CD4-positive, alpha-beta T cell (primary cell): Measurements from ENCODE around the gene C1QTNF6. TPM values are rescaled to one million over a fixed set of nuclear protein-coding genes. Genes with fewer than 3 reads are reported as not detected.

ENCODE experiments used
- ATAC-seq: fragments of 200-7000 bp; cut with Tn5 transposase; one replicate; pipeline ENCODE4 v1.10.0; 2022; ENCODE audit warnings: mild to moderate bottlenecking; ENCODE audit not compliant: poor library complexity
- CTCF ChIA-PET: fragments of 350-600 bp; sonication (Branson Sonifier 250); formaldehyde crosslinking; loops from one replicate; lab custom pipeline; 2021; ENCODE audit warnings: antibody characterized with exemption, inconsistent platforms; lab: Charles Lee
- POLR2A ChIA-PET: fragments of 350-600 bp; sonication (Branson Sonifier 250); formaldehyde crosslinking; loops from one replicate; lab custom pipeline; 2021; ENCODE audit warnings: antibody characterized with exemption, inconsistent platforms; lab: Charles Lee
- DNase-seq, 14 experiments: peaks; one replicate each; pipeline ENCODE4 v3.0.0-alpha.2; 2013 to 2020; ENCODE audit warnings: mixed read lengths in 2 of 14
- H3K27ac ChIP-seq, 2 donors: one replicate each; pipeline versions ENCODE4 v1.5.1 to v1.7.0; 2013; ENCODE audit warnings: low read length in 2 of 2, low read depth in 1 of 2, mild to moderate bottlenecking in 1 of 2
- H3K27me3 ChIP-seq, 2 experiments: 1 replicate in 1 of 2; 2 replicates in 1 of 2; pipeline versions ENCODE4 v1.6.1 to v1.7.0; 2013; ENCODE audit warnings: low read length in 2 of 2, control low read depth in 1 of 2, mild to moderate bottlenecking in 1 of 2, moderate library complexity in 1 of 2; ENCODE audit not compliant: insufficient read depth in 2 of 2, control insufficient read depth in 1 of 2
- H3K36me3 ChIP-seq: one replicate; pipeline ENCODE4 v1.6.1; 2013; ENCODE audit warnings: low read length, control low read depth; ENCODE audit not compliant: insufficient read depth
- H3K4me1 ChIP-seq: one replicate; pipeline ENCODE4 v1.6.1; 2013; ENCODE audit warnings: low read length, control low read depth; ENCODE audit not compliant: insufficient read depth
- H3K4me3 ChIP-seq: one replicate; pipeline ENCODE4 v1.5.1; 2013; ENCODE audit warnings: mild to moderate bottlenecking, low read length, moderate library complexity
- H3K9me3 ChIP-seq, 2 experiments: 1 replicate in 1 of 2; 2 replicates in 1 of 2; pipeline versions ENCODE4 v1.6.1 to v1.7.0; 2013; ENCODE audit warnings: low read length in 2 of 2, mild to moderate bottlenecking in 2 of 2, control low read depth in 1 of 2, moderate library complexity in 1 of 2; ENCODE audit not compliant: control insufficient read depth in 1 of 2, insufficient read depth in 1 of 2
- H3K27ac Mint-ChIP-seq: one replicate; pipeline ENCODE4 v1.8.0; 2020; ENCODE audit warnings: mixed read lengths
- H3K27me3 Mint-ChIP-seq: one replicate; pipeline ENCODE4 v1.8.0; 2021; ENCODE audit warnings: mixed read lengths
- H3K36me3 Mint-ChIP-seq: one replicate; pipeline ENCODE4 v1.8.0; 2021; ENCODE audit warnings: low read depth, mixed read lengths
- H3K4me1 Mint-ChIP-seq: one replicate; pipeline ENCODE4 v1.8.0; 2021; ENCODE audit warnings: low read depth, mixed read lengths
- H3K4me3 Mint-ChIP-seq: one replicate; pipeline ENCODE4 v1.8.0; 2020; ENCODE audit warnings: mild to moderate bottlenecking, mixed read lengths
- H3K9me3 Mint-ChIP-seq: one replicate; pipeline ENCODE4 v1.8.0; 2020; ENCODE audit warnings: mixed read lengths
- intact Hi-C, 2 experiments: fragments of 100-400 bp; cut with DNase I in 1 of 2; cut with micrococcal nuclease in 1 of 2; formaldehyde crosslinking; loops; one replicate each; pipeline versions ENCODE4 v1.15.1 to v1.9.0; 2023 to 2025; cut with DNase I, micrococcal nuclease
- total RNA-seq, 174 experiments: library from RNA in 2 of 174; stranded (reverse) in 2 of 174; gene quantifications; one replicate each; pipeline ENCODE4 v1.2.3 and lab custom pipeline; 2021 to 2026
- TF ChIP-seq, protein P1 (sequence below): fragments of 200-600 bp; IDR thresholded peaks from one replicate; pipeline ENCODE4 v1.8.0; 2022; ENCODE audit warnings: antibody characterized with exemption, mild to moderate bottlenecking

C1QTNF6 gene
- total RNA-seq, 2 experiments from 2014 or later = 11.9 to 12.1 TPM

DNA sequence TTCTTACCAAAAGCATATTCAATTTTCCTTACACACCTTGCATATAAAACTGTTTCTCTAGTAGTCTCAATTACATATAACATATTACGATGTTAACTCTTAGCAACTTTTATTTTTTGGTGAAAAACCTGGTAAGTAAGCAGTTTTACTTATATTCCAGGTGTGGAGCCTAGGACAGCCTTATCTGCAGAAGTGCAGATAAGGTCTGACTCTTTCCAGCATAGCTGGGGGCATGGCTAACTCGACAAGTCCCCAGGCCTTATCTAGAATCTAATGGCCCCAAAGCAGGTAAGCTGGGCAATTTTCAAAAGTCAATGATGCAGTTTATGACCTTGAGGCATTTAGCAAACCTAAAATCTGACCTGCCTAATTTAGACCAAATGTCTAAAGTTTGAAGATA lies 4.2 kb upstream of the C1QTNF6 start:
- DNase-seq (no peak), ATAC-seq (no peak)
- intact Hi-C loops = loop anchor here (10.0 kb wide), 2 partner anchors 337 to 417 kb away; partner anchors contain the start of gene IFT27 (in 1 of the 2)
- peaks cover 59% of the 10 kb centered on the region for H3K4me1 Mint-ChIP-seq
- Histone ChIP-seq H3K27ac (no peak overlapping the region), H3K27me3 (no peaks in the 10 kb centered on the region), H3K4me3 (no peak overlapping the region), H3K36me3 (no peaks in the 10 kb centered on the region), H3K4me1 (peaks cover 54% of the 10 kb centered on the region), H3K9me3 (no peaks in the 10 kb centered on the region)
- TF ChIP-seq, protein P1, sequence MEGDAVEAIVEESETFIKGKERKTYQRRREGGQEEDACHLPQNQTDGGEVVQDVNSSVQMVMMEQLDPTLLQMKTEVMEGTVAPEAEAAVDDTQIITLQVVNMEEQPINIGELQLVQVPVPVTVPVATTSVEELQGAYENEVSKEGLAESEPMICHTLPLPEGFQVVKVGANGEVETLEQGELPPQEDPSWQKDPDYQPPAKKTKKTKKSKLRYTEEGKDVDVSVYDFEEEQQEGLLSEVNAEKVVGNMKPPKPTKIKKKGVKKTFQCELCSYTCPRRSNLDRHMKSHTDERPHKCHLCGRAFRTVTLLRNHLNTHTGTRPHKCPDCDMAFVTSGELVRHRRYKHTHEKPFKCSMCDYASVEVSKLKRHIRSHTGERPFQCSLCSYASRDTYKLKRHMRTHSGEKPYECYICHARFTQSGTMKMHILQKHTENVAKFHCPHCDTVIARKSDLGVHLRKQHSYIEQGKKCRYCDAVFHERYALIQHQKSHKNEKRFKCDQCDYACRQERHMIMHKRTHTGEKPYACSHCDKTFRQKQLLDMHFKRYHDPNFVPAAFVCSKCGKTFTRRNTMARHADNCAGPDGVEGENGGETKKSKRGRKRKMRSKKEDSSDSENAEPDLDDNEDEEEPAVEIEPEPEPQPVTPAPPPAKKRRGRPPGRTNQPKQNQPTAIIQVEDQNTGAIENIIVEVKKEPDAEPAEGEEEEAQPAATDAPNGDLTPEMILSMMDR = no peak
- no peaks in the 10 kb centered on the region for H3K27me3 Mint-ChIP-seq
- POLR2A ChIA-PET = interaction anchor here (1.7 to 2.5 kb wide), 2 partner anchors 43 to 113 kb away, joined by 4 to 9 read pairs; partner anchors contain the start of gene IL2RB
- H3K36me3 Mint-ChIP-seq = no peaks in the 10 kb centered on the region
- H3K4me3 Mint-ChIP-seq = no peak overlapping the region
- peak overlapping the region; percentile 100 for H3K27ac Mint-ChIP-seq
- H3K9me3 Mint-ChIP-seq = no peaks in the 10 kb centered on the region
- CTCF ChIA-PET = interaction anchor here (1.2 to 2.6 kb wide), 3 partner anchors 8 to 68 kb away, joined by 3 to 11 read pairs (median 4); no protein-coding TSS in a partner anchor

DNA sequence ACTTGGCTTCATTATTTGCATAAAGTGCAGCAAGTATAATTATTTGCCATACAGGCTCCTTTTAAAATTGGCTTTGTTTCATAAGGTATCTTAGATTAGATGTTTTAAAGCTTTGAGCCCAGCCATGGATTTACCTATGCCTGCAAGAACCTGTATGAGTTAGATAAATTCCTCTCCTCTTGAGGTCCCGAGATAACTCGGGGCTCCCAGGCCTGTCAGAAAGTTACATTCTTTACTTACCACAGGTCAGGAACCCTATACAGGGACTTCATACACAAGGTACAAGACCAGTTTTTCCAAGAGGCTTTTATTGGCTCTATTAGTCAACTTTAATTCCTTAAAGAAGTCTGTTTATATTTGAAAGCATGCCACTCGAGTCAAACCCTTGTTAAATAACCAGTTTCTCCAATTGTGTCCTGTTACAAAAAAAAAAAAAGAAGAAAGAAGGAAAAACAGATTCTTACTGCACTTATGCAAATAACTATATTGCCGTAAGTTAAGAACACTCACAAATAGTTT lies 2.3 kb upstream of the C1QTNF6 start:
- POLR2A ChIA-PET = no interaction called here
- Mint-ChIP-seq H3K4me3 (no peak overlapping the region), H3K4me1 (peaks cover 60% of the 10 kb centered on the region), H3K27me3 (no peaks in the 10 kb centered on the region), H3K9me3 (no peaks in the 10 kb centered on the region), H3K27ac (no peak overlapping the region), H3K36me3 (peaks cover 5% of the 10 kb centered on the region)
- H3K9me3 ChIP-seq = no peaks in the 10 kb centered on the region
- no peaks in the 10 kb centered on the region for H3K27me3 ChIP-seq
- H3K4me3 ChIP-seq = no peak overlapping the region
- DNase-seq = no peak
- TF ChIP-seq, protein P1 = no peak
- intact Hi-C loops = loop anchor here (10.0 kb wide), 2 partner anchors 336 to 416 kb away; partner anchors contain the start of gene IFT27 (in 1 of the 2)
- H3K27ac ChIP-seq = no peak overlapping the region
- ATAC-seq = no peak
- CTCF ChIA-PET = no interaction called here
- no peaks in the 10 kb centered on the region for H3K36me3 ChIP-seq
- H3K4me1 ChIP-seq = peaks cover 61% of the 10 kb centered on the region

- H3K27ac ChIP-seq = no peak overlapping the region
- intact Hi-C loops = no loop called here
- H3K9me3 ChIP-seq = no peaks in the 10 kb centered on the region
- Mint-ChIP-seq H3K4me1 (peaks cover 54% of the 10 kb centered on the region), H3K27me3 (no peaks in the 10 kb centered on the region), H3K36me3 (peaks cover 5% of the 10 kb centered on the region), H3K9me3 (no peaks in the 10 kb centered on the region), H3K27ac (no peak overlapping the region), H3K4me3 (no peak overlapping the region)
- H3K4me1 ChIP-seq = peaks cover 65% of the 10 kb centered on the region
- no peaks in the 10 kb centered on the region for H3K27me3 ChIP-seq
- ChIA-PET POLR2A (no interaction called here), CTCF (no interaction called here)
- no peaks in the 10 kb centered on the region for H3K36me3 ChIP-seq
- no peak overlapping the region for H3K4me3 ChIP-seq
- no peak for DNase-seq
- ATAC-seq = no peak
- TF ChIP-seq, protein P1 = no peak
These were observed 937 bp upstream of the C1QTNF6 start for GRCh38 chr22:37188901-37189466.
